Stimulated activated CD4-positive, alpha-beta T cell treated with anti-CD3 and anti-CD28 coated beads, Interleukin-2, amount 100 ng/mL, for 48 hours (primary cell): ENCODE results near the gene BAZ1B.
"Not testable (repeated sequence)": the region's sequence is repeated elsewhere in the genome, so short reads cannot be mapped to it uniquely, and the experiment has no call there.

ENCODE experiments used
- DNase-seq, 2 donors: peaks; one replicate each; pipeline ENCODE4 v3.0.0-alpha.2; 2020

The BAZ1B gene

DNA sequence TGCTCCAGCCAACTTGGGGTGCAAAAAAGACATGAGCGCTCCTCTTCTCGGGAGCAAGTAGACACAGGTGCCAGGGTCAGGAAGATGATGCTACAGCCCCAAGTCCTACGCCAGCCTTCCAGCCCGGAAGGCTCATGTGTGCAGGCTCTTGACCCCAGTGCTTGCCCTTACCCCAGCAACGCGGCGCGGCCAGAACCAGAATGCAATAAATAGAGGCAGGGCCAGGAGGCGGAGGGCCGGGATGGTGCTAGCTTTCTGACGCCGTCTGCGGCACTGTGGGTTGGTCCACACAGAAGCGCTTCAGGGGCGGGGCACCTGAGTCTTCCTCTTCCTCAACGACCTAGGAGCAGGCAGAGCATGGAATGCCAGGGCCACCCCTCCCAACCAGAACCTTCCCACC is 15.0 kb upstream of the BAZ1B start:
- no peak for DNase-seq

DNA sequence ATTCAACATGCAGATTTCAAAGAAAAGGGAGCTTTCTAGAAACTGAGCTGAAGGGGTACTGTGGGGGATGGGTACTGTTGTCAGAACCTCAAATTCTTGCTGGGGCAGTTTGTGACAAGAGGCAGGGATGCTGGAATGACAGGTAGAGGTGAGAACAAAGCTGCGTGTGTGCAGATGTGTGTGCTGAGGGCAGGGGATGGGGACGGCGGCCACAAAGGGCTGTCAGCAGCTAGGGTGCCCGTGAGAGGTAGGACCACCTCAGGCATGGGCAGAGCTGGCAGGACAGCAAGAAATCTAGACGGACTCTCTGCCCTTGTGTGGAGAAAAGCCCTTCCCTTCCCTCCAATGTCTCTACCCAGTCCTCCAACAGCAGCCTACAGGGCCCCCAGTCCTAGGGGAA is 14.4 kb upstream of the BAZ1B start:
- no peak for DNase-seq

DNA sequence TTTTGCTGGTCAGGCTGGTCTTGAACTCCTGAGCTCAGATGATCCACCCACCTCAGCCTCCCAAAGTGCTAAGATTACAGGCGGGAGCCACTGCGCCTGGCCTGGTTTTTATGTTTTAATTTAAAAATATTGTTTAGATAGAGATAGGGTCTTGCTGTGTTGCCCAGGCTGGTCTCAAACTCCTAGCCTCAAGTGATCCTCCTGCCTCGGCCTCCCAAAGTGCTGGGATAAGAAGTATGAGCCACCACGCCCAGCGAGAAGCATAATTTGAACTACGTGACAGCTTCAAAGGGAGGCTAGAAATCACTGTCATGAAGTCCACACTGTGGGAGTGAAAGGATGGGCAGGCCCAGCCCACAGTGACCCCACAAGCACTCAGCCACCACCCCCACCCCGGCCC is 13.8 kb upstream of the BAZ1B start:
- not testable (repeated sequence) for DNase-seq

DNA sequence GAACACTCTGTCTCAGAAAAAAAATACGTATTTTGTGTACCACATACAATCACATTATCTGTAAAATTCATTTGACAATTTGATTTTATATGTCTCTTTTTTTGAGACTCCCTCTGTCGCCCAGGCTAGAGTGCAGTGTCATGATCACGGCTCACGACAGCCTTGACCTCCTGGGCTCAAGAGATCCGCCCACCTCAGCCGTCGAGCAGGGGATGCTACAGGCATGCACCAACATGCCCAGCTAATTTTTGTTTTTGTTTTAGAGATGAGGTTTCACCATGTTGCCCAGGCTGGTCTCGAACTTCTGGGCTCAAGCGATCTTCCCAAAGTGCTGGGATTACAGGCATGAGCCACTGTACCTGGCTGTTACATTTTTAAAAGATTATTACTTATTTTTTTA is 11.6 kb upstream of the BAZ1B start:
- no peak for DNase-seq

DNA sequence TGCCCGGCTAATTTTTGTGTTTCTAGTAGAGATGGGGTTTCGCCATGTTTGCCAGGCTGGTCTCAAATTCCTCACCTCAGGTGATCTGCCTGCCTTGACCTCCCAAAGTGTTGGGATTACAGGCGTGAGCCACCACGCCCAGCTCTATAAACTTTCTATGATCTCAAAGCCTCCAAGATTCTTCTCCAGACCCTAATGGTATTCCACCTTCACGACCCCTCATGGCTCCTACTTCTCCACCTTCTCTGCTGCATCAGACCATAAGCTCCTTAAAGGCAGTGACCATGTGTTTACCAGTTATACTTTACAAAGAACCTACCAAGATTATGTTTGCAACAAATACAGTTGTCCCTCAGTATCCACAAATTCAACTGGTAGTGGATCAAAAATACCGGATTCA is 10.1 kb upstream of the BAZ1B start:
- no peak for DNase-seq

DNA sequence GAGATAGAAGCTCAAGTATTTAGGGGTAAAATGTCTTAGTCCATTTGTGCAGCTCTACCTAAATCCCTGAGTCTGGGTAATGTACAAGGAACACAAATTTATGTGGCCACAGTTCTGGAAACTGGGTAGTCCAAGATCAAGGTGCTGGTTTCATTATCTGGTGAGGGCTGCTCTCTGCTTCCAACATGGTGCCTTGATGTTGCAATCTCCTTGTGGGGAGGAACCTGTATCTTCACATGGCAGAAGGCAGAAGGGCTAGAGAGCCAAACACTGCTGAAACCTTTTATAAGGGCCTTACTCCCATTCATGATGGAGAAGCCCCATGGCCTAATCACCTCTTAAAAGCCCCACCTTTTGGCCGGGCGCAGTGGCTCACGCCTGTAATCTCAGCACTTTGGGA is 8.7 kb upstream of the BAZ1B start:
- DNase-seq = no peak

DNA sequence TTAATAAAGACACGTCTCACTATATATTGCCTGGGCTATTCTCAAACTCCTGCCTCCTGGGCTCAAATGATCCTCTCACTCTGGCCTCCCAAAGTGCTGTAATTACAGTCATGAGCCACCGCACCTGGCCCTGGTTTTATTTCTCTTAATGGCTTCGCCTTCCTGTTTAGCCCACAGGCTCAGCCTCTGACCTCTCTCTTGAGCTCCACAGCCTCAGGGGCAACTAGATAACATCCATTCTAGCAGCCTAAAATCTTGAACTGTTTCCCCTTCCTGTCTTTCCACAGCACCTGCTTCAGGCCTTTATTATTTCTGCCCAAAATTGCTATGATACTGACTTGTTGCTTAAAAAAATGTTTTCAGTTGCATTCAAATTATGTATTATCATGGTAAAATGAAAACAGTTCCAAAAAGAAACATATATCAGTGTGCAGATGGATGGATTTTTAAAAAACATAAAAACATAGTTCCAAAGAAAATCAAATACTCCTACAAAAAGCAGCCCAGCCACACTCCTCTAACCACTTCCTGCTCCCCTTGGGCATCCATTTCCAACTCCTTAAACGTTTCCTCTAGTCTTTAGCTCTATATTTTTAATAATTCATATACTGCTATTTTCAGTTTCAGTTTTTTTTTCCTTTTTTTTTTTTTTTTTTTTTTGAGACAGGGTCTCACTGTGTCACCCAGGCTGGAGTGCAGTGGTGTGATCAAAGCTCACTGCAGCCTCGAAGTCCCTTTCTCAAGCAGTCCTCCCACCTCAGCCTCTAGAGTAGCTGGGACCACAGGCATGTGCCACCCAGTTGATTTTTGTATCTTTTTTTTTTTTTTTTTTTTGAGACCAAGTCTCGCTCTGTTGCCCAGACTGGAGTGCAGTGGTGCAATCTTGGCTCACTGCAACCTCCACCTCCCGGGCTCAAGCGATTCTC is 5.1 kb upstream of the BAZ1B start:
- DNase-seq = no peak

DNA sequence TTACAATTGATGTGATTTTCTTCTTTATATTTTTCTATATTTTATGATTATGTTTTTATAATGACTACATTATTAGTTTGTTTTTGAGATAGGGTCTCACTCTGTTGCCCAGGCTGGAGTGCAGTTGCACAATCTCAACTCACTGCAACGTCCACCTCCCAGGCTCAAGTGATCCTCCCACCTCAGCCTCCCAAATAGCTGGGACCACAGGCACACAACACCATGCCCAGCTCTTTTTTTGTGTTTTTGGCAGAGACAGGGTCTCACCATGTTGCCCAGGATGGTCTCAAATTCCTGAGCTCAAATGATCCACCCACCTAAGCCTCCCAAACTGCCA is 4.0 kb upstream of the BAZ1B start:
- not testable (repeated sequence) for DNase-seq

DNA sequence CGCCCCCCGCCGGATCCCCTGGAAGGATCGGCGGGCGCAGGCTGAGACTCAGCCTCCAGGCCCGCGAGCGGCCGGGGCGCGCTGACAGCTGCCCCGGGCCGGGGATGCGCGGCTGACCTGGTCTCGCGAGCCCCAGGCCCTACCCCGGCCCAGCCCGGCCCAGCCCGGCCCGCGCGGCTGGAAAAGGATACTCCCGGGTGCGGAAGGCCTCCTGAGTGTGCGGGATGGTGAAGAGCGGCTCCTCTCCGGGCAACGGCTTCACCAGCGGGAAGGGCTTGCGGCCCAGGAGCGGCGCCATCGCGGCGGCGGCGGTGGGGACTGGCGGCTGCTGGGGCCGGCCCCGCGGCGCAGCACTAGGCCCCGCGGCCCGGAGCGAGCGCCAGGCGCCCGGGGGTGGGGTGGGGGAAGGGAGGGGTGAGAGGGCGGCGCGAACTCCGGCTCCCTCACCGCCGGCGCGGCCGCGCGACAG is 423 bp downstream of the BAZ1B start:
- DNase-seq = peak in 1 of 2 donors; percentile 65

DNA sequence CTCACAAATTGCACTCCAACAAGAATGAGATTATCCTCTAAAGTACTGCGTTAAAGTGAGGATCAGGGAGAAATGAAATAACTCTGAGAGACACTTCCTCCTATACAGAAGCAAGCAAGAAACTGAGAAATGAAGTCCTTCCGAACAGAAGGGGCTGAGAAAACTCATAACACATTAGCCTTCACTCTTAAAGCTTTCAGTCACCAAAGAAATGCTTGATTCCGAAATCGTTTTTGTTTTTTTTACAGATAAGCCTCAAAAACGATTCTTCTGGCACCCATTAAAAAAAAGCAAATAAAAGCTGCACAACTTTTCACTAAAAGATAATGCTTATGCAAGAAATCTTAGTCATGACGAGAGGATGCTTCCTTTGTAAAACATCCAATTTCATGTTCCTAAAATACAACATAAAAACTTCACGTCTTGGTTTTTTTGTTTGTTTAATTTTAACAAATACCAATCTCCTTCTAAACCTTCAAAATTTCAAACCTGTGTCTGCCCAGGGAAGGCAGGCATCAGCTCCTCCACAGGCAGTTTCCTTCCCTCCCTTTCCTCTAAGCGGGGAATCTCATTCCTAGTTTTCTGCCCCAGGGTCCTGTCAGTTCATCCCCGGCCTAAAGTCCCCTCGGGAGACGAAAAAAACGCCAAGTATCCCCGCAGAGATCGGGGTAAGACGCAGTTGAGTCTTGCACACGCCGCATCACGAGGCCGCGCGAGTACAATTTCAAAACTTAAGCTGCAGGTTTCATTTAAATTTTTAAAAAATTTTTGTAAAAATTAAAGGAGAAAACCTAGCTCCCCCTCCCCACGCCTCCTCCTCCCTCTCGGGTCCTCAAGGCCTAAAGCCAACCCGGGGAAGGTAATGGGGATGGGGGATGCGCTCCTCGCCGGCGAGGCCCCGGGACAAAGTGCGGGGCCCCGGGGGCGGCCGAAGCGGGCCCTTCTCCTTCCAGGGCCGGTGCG is 1.1 kb downstream of the BAZ1B start:
- DNase-seq = peak in 1 of 2 donors; percentile 16

DNA sequence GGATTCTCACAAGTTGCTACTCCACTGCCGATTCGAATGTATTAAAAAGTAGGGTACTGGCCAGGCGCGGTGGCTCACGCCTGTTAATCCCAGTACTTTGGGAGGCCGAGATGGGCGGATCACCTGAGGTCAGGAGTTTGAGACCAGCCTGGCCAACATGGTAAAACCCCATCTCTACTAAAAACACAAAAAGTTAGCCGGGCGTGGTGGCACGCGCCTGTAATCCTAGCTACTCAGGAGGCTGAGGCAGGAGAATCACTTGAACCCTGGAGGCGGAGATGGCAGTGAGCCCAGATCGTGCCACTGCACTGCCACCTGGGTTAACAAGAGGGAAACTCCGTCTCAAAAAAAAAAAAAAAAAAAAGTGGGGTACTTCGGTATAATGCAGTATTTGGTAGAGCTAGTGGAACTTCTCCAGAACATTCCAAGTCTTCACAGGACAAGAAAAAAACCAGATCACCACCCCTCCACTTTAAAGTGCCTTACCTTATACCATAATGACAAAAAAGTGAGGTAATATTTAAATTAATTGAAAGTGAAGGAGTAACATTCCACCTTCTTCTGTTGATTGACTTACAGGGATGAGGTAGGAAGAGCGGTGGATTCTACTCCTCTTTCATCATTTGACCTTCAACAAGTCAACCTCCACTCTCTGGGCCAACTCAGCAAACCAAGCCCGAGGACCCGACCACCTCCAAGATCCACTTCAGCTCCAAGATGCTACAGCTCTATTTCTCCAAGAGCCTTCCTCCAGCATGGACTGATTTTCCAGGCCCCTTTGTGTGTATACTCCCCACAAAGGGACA is 2.0 kb downstream of the BAZ1B start:
- DNase-seq = no peak

DNA sequence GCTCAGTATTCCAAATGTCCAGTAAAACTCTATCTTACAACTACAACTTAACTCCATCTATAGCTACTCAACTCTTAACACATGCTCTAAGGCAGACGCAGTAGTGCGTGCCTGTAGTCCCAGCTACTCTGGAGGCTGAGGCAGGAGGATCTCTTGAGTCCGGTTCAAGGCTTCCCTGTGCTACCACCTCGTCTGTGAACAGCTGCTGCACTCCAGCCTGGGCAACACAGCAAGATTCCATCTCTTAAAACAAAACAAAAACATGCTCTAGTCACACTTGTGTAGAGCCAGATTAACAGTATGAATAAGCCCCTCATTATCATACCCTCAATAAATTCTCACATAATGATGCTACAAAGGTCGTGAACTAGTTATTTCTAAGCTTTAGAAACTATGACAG is 3.6 kb downstream of the BAZ1B start:
- no peak for DNase-seq

DNA sequence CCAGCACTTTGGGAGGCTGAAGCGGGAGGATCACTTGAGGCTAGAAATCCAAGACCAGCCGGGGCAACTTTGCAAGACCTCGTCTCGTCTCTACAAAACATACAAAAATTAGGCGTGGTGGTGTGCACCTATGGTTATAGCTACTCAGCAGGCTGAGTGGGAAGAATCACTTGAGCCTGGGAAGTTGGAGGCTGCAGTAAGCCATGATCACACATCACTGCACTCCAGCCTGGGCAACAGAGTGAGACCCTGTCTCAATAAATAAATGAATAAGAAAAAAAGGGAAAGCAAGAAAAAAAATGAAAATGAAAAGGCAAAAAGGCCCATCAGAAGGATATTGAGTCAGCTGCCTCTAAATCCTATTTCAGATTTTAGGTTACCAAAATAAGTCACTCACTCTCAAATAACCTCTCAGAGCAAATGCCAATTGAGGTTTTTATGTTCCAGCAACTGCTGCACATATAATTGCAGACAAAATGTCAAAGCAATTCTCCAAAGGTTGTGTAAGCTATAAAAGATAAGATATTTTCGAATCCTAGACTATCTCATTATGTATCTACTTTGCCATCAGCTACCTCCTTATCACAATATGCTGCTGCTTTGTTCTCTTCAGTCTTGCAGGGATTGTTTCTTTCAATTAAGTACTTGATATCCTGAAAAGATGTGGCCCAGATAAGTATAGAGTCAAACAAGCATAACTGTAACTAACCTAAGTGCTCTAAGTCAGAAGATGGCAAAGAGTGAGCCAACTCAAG is 4.7 kb downstream of the BAZ1B start:
- no peak for DNase-seq

DNA sequence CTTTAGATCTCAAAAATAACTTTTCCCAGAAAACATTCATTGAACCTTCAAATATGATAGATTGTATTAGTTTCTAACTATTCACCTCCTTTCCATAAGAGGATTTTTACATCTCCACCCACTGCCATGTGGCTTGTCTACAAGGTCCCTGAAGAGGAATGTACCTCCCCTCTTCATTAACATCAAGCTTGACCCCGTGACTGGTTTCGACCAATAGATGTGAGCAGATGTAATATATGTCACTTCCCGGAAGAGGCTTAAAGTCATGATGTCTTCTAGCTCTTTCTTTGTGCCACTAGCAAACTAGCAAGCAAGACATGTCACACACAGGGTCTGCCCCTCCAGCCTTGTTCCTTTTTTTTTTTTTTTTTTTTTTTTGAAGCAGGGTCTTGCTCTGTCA is 6.9 kb downstream of the BAZ1B start:
- no peak for DNase-seq

DNA sequence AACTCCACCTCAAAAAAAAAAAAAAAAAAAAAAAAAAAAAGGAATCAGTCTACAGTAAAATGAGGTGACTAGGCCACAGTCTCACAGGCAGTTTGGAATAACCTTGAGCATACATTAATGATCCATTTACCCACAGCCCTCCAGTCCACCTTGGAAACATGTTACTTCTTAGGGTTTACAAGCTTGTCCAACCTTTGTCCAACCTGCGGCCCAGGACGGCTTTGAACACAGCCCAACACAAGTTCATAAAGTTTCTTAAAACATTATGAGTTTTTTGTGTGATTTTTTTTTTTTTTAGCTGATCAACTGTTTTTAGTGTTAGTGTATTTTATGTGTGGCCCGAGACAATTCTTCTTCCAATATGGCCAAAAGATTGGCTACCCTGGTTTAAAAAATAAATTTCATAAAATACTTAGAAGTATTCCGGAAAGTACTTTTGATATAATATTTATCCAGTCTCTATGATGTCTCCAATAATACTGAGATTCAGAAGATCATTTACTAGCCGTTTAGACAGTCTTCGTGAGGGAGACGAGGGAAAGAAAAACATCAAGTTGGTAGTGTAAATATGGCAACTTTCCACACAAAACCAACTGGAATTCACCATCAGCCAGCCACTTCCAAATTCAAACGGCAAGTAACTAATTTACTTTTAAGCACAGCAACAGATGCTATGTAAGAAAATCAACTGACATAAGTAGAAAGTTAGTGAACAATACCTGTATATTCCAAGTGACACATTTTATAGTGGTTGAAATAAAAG is 9.9 kb downstream of the BAZ1B start:
- no peak for DNase-seq

DNA sequence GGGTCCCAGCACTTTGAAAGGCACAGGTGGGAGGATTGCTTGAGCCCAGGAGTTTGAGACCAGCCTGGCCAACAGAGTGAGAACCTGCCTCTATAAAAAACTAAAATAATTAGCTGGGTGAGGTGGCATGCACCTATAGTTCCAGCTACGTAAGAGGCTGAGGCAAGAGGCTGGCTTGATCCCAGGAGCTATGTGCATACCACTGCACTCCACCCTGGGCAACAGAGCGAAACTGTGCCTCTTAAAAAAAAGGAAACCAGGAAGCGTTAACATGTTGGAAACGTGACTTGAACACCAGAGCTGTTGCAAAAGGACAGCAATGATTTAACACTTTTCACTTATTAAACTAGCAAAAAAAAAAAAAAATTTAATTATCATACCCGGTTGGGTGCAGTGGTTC is 12.6 kb downstream of the BAZ1B start:
- DNase-seq = no peak

DNA sequence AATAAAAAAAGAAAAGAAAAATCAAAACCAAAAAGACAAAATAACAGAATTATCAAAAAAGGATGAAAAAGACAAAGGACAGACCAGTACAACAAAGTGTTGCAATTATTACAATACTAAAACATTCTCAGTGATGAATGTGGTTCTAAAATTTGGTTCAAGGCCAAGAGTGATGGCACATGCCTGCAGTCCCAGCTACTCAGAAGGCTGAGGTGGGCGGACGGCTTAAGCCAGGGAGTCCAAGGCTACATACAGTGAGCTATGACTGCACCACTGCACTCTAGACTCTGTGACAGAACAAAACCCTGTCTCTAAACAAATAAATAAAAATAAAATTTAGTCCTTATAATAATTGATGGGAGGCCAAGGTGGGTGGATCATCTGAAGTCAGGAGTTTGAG is 14.5 kb downstream of the BAZ1B start:
- DNase-seq = no peak

DNA sequence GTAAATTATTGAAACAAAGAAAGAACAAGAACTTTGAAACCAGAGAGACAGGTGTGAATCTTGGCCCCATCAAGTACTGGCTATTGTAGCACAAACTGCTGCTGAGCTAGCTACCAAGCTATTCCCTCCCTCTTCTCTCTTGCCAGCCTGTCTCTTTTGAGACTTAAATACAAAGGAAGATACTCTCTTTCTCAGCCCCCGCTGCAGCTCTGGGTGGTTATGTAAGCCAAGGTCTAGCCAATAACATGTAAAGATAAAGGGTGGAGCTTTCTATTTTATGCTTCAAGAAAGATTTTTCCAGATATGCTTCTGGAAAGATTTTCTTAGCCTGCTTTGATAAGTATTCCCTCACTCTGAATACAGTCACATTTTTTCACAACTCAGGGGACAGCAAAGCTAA is 17.2 kb downstream of the BAZ1B start:
- DNase-seq = no peak

DNA sequence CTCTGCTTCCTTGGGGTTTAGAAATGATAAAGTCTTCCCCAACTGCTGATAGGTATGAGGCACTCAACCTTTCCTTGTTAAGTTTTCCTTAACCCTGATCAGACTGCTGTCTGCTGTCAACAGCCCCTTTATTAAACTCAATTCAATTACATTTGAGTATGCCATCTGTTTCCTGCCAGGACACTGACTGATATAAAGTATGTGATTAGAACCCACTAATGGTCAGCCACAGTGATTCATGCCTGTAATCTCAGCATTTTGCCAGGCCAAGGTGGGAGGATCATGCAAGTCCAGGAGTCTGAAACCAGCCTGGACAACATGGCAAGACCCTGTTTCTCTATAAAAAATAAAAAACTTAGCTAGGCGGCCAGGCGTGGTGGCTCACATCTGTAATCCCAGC is 18.1 kb downstream of the BAZ1B start:
- no peak for DNase-seq

DNA sequence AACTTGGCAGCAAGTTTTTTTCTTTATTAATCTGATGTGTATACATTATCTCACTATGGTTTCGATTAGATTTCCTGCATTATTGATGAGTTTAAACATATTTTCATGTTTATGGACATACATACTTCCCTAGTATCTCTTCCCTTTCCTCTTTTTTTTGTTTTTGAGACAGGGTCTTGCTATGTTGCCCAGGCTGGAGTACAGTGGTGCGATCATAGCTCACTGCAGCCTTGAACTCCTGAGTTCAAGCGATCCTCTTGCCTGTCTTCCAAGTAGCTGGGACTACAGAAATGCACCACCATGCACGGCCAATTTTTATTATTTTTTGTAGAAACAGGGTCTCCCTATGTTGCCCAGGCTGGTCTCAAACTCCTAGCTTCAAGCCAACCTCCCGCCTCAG is 18.9 kb downstream of the BAZ1B start:
- DNase-seq = no peak

DNA sequence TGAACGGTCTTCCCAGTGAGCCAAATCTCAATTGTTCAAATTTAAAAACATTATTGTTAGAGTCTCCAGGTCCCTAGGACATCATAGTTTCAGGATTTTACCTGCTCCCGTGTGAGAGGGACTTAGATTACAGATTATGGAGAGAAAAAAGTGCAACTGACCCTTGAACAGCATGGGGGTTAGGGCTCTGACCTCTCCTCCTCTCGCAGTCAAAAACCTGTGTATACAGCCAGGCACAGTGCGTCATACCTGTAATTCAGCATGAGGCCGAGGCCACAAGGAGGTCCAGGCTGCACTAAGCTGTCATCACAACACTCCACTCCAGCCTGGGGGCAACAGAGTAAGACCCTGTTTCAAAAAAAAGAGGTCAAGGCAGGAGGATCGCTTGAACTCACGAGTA is 25.5 kb downstream of the BAZ1B start:
- no peak for DNase-seq
